Measurements from ENCODE around the gene CNTN6.

CNTN6 gene

DNA sequence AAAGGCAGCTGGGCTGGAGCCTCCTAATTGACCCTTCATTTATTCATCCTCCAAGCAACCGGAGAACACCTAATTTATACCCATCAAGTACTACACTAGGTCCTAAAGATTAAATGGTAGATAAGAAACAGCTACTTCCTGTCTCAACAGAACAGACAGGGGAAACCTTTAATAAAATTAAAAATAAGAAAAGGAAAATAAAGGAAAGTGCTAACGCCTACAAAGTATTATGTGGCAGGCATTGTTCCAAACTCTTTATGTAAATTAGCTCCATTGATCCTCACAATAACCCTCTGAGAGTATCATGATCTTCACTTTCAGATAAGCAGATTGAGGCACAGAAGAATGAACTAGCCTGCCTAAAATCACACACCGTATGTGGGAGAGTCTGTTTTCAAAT lies 139.5 kb downstream of the CNTN6 start:
- no peak for TF ChIP-seq CTCF (IDR thresholded peaks at IDR 0.05)
- TF ChIP-seq ZFX (IDR thresholded peaks at IDR 0.05; ENCODE audit: borderline replicate concordance), result no peak

DNA sequence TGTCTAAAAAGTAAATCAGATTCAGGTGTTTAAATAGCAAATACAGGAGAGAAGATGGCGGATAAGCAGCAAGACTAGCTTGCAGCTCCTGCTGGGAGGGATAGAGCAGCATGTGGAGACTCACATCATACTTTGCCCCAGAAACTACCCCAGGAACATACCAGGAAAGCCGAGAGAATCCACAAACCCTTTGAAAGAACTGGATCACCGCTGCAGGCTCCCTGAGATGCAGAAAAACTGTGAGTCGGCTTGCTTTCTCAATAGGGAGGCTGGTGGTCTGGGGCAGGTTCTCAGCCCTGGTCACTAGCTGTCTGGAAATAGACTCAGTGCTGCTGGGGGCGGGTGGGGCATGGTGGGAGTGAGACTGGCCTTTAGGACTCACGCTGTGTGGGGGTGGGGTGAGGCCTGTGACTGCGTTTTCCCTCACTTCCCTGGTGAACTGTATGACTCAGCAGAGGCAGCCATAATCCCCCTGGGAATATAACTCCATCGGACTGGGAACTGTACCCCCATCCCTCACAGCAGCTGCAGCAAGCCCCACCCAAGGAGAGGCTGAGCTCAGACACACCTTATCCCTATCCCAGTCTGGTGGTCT lies 142.8 kb downstream of the CNTN6 start:
- H3K27ac ChIP-seq, result no peak overlapping the region

More for the DNA sequence above, 139.5 kb downstream of the CNTN6 start:
- no peak overlapping the region for H3K27ac ChIP-seq

DNA sequence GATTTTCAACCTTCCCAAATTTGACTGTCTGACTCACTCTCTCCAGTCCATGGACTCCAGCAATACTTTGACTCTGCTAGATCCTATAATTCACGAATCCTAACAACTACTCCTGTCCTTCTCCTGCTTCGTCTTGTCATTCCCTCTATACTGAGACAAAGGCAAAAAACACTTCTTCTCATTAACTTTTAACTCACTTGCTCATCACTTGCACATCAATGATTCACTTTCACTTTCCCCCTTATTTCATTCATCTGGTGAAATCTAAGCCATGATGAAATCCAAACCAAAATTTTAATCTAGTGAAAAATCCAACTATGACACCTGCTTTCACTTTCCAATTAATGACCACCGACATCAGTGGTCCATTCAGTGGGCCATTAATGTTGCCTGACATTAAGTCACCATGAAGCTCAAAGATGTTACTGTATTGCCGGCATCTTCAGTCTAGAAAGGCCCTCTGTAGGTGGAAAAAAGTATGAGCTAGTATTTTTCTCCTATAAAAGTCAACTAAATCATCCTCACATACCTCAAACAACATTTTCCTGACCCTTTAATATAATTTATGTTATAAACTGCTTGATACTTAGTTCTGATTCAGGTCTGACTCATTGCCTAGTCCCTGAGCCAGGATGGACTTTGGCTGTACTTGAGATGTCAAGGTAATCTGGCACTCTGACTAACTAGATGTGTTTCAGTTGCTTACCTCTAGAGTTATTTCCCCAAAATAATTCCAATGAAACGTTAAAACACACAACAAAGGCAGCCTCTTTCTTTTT lies 158.6 kb downstream of the CNTN6 start:
- H3K27ac ChIP-seq, result no peak overlapping the region
- no peak for TF ChIP-seq ZFX (IDR thresholded peaks at IDR 0.05; ENCODE audit: borderline replicate concordance)
- peak; percentile 20 for TF ChIP-seq CTCF (IDR thresholded peaks at IDR 0.05)

More for the DNA sequence above, 142.8 kb downstream of the CNTN6 start:
- TF ChIP-seq ZFX (IDR thresholded peaks at IDR 0.05; ENCODE audit: borderline replicate concordance) (no peak), CTCF (IDR thresholded peaks at IDR 0.05) (no peak)

DNA sequence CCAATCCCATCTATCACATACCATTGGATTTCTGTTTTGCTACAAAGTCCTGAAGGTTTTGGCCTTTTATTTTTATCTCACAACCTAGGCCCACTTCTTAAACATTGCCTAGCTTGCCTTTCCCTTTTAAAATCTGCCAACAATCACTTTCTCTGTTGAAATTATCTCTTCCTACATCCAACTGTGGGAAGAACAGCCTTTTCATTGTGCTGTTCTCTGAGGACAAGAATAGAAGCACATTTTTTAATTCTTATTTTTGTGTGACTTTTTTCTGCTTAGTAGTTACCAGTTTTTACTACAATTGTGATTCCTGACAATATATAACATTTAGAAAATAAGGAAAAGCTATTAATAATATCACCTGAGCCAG lies 159.2 kb downstream of the CNTN6 start:
- TF ChIP-seq CTCF (IDR thresholded peaks at IDR 0.05) (no peak), ZFX (IDR thresholded peaks at IDR 0.05; ENCODE audit: borderline replicate concordance) (no peak)
- H3K27ac ChIP-seq, result no peak overlapping the region

DNA sequence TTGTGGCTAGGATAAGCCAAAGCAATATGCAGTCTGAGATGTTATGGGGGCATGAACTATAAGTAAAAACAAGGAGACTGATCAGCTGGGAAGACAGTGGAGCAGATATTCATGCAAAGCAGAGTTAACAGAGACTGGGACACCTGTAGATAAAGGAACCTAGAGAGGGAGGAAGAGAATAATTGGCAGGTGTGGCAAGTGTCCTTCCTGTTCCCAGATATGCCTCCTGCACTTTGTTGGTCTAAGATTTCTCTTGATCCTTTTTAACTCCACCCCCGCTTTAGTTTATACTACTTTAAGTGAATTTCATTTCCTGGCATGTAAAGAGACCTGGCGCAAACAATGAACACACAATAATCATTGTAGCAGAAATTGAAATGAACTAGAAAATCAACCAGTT lies 169.4 kb downstream of the CNTN6 start:
- no peak overlapping the region for H3K27ac ChIP-seq
- TF ChIP-seq ZFX (IDR thresholded peaks at IDR 0.05; ENCODE audit: borderline replicate concordance) (no peak), CTCF (IDR thresholded peaks at IDR 0.05) (no peak)

DNA sequence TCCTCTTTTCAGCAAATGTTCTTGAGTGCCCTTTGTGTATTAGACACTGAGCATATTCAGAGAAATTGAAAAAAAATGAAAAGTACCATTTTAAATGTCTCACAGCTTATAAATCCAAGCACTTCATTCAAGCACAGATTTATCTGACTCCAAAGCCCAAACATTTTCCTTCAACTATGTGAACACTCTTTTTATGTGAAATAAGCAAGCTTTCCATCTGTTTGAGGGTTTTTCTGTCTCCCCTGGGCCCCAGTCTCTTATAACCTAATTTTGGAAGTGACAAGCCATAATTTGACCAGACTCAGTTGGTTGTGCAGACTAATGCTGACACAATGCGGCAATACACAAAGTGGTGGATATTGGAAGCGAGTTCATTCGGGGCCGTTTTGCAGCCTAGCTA lies 170.3 kb downstream of the CNTN6 start:
- TF ChIP-seq ZFX (IDR thresholded peaks at IDR 0.05; ENCODE audit: borderline replicate concordance), result no peak
- H3K27ac ChIP-seq, result no peak overlapping the region

GRCh38 chr3:1269808-1270207 lies 177.0 kb downstream of the CNTN6 start:
- H3K27ac ChIP-seq, result no peak overlapping the region
- TF ChIP-seq CTCF (IDR thresholded peaks at IDR 0.05) (no peak), ZFX (IDR thresholded peaks at IDR 0.05; ENCODE audit: borderline replicate concordance) (no peak)
